ENCODE results near the gene EHMT2.

EHMT2 gene

DNA sequence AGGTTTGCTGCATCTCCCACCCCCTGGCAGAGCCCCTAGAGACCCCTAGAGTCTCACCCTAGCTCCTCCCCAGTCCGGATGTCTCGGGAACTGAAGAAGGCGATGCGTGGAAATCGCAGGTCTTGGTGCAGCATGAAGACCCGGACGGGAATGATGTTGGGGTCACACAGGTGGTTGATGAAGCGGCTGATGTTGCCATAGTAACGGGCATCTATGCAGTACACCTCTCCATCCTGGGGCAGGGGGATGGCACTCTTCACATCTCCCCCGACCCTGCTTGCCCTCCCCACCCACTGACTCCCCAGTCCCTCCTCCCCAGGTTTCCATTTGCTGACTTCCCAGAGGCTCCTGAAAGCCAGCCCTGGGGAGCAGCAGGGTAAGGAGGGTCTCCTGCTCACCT lies 16.9 kb downstream of the EHMT2 start:
- Histone ChIP-seq H3K9me3 (ENCODE audit: control insufficient read depth, low read length) (no peaks in the 10 kb centered on the region), H3K27ac (ENCODE audit: insufficient read depth, low read depth, low read length, poor library complexity, severe bottlenecking) (no peak overlapping the region), H3K27me3 (ENCODE audit: control insufficient read depth, insufficient read depth, low read length, poor library complexity, severe bottlenecking) (no peaks in the 10 kb centered on the region), H3K4me1 (ENCODE audit: control insufficient read depth, insufficient read depth, low read length) (no peaks in the 10 kb centered on the region), H3K36me3 (ENCODE audit: control insufficient read depth, insufficient read depth, low read length) (peaks cover 39% of the 10 kb centered on the region), H3K4me3 (ENCODE audit: insufficient read depth, low read depth, low read length) (no peak overlapping the region)
- WGBS, 2 experiments: 95 to 96% methylated on average over 10 of the region's 10 CpGs

DNA sequence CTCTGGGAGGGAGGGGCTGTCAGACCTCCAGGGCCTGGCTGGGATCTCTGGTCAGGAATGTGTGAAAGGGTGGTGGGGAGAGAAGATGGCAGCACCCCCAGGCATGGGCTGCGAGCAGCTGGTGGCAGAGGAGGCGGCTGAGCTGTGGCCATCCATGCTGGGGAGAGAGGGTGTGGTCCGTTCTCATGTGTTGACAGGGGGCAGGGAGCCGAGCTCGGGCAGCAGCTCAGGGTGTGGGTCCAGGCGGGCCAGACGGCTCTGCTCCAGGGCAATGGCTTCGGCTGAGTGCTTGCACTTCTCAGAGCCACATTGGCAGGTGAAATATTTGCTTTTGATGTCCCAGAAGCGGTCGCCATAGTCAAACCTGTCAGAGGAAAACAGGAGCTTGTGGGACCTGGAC lies 17.6 kb downstream of the EHMT2 start:
- no peak overlapping the region for H3K27ac ChIP-seq (ENCODE audit: insufficient read depth, low read depth, low read length, poor library complexity, severe bottlenecking)
- H3K9me3 ChIP-seq (ENCODE audit: control insufficient read depth, low read length): no peaks in the 10 kb centered on the region
- 92 to 94% methylated on average over 10 of the region's 10 CpGs for WGBS, 2 experiments
- H3K4me3 ChIP-seq (ENCODE audit: insufficient read depth, low read depth, low read length): no peak overlapping the region
- peaks cover 34% of the 10 kb centered on the region for H3K36me3 ChIP-seq (ENCODE audit: control insufficient read depth, insufficient read depth, low read length)
- no peaks in the 10 kb centered on the region for H3K4me1 ChIP-seq (ENCODE audit: control insufficient read depth, insufficient read depth, low read length)
- no peaks in the 10 kb centered on the region for H3K27me3 ChIP-seq (ENCODE audit: control insufficient read depth, insufficient read depth, low read length, poor library complexity, severe bottlenecking)

DNA sequence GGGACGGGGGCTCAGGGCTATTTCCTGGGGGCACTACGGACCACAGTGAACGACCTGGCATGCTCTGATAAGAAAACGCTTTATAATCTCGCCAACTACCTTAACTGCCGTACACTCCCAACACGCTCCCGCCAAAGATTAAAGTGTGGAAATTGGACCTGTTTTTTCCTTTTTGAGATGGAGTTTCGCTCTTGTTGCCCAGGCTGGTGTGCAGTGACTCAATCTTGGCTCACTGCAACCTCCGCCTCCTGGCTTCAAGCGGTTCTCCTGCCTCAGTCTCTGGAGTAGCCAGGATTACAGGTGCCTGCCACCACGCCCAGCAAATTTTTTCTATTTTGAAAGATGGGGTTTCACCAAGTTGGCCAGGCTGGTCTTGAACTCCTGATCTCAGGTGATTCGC lies 18.4 kb downstream of the EHMT2 start:
- no peak overlapping the region for H3K27ac ChIP-seq (ENCODE audit: insufficient read depth, low read depth, low read length, poor library complexity, severe bottlenecking)
- peaks cover 27% of the 10 kb centered on the region for H3K36me3 ChIP-seq (ENCODE audit: control insufficient read depth, insufficient read depth, low read length)
- no peaks in the 10 kb centered on the region for H3K9me3 ChIP-seq (ENCODE audit: control insufficient read depth, low read length)
- H3K4me1 ChIP-seq (ENCODE audit: control insufficient read depth, insufficient read depth, low read length): no peaks in the 10 kb centered on the region
- no peak overlapping the region for H3K4me3 ChIP-seq (ENCODE audit: insufficient read depth, low read depth, low read length)
- H3K27me3 ChIP-seq (ENCODE audit: control insufficient read depth, insufficient read depth, low read length, poor library complexity, severe bottlenecking): no peaks in the 10 kb centered on the region
- 89 to 92% methylated on average over 13 of the region's 13 CpGs for WGBS, 2 experiments

DNA sequence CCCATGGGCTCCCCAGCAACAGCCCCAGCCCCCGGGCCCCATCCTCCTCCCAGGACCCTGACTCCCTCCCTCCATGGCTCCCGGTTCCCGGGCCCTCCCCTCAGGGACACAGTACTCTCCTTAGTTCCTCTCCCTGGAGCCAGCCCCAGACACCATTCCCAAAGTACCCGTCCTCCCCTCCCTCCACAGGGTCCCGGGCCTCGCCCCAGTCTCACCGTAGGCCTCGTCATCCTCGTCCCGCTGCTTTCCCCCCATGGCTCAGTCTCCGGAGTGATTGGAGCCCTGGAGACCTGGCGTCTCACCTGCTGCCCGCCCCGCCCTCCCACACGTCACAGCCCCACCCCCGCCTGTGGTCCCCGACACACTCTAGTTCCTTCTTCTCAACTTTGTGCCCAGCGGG lies 18.8 kb downstream of the EHMT2 start, which contains the start of gene SLC44A4:
Gene SLC44A4, minus strand, starts transcription at position 272 of the 400 bp plus-strand sequence. Its CDS starts 17 bp downstream, at position 255.
- H3K4me1 ChIP-seq (ENCODE audit: control insufficient read depth, insufficient read depth, low read length): no peaks in the 10 kb centered on the region
- no peaks in the 10 kb centered on the region for H3K27me3 ChIP-seq (ENCODE audit: control insufficient read depth, insufficient read depth, low read length, poor library complexity, severe bottlenecking)
- H3K4me3 ChIP-seq (ENCODE audit: insufficient read depth, low read depth, low read length): no peak within 1 kb of the TSS
- H3K9me3 ChIP-seq (ENCODE audit: control insufficient read depth, low read length): no peaks in the 10 kb centered on the region
- no peak within 1 kb of the TSS for H3K27ac ChIP-seq (ENCODE audit: insufficient read depth, low read depth, low read length, poor library complexity, severe bottlenecking)
- WGBS, 2 experiments: 64 to 66% methylated on average over 18 of the region's 18 CpGs
- H3K36me3 ChIP-seq (ENCODE audit: control insufficient read depth, insufficient read depth, low read length): peaks cover 23% of the 10 kb centered on the region

DNA sequence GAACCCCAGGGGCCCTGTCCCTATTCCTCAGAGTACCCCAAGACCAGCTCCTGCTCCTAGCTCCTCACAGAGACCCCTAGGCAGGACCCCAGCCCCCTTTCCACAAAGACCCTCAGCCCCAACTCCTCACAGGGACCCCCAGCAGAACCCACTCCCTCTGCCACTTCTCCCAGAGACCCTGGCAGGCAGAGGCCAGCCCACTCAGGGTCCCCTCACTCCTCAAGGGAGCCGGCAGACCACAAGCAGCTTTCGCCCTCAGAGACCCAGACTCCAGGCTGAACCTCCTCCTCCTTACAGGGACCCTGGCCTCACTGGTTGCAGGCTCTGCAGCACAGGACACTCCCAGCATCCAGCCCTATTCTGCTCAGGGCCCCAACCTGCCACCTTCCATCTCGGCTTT lies 19.3 kb downstream of the EHMT2 start:
- Histone ChIP-seq H3K9me3 (ENCODE audit: control insufficient read depth, low read length) (no peaks in the 10 kb centered on the region), H3K27ac (ENCODE audit: insufficient read depth, low read depth, low read length, poor library complexity, severe bottlenecking) (no peak overlapping the region), H3K4me1 (ENCODE audit: control insufficient read depth, insufficient read depth, low read length) (no peaks in the 10 kb centered on the region), H3K4me3 (ENCODE audit: insufficient read depth, low read depth, low read length) (no peak overlapping the region), H3K36me3 (ENCODE audit: control insufficient read depth, insufficient read depth, low read length) (peaks cover 17% of the 10 kb centered on the region), H3K27me3 (ENCODE audit: control insufficient read depth, insufficient read depth, low read length, poor library complexity, severe bottlenecking) (no peaks in the 10 kb centered on the region)
- WGBS, 2 experiments: 79 to 84% methylated on average over 3 of the region's 3 CpGs

DNA sequence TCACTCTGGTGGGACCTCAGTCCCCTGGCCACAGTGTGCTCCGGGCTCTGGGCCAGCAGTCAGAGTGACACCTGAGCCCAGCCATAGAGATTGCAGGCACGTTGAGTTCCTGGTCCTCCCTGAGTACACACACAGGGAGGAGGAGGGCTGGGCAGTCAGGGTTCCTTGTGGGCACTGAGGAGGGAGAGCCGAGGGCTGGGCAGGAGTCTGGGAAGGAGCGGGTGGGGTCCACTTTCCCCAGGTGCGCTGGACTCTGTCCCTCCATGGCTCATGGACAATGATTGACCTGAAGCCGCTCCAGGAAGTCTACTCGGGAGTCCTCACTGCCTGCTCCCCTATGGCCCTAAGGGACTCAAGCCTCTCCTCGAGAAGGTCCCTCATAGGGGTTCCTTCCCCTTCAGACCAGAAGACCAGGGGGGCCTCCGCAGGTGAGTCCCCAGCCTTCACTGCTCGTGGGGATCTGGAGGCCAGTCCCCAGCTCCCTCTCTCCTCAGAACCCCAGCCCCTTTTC lies 19.8 kb downstream of the EHMT2 start:
- WGBS, 2 experiments: 83 to 86% methylated on average over 10 of the region's 10 CpGs
- Histone ChIP-seq H3K36me3 (ENCODE audit: control insufficient read depth, insufficient read depth, low read length) (peaks cover 14% of the 10 kb centered on the region), H3K9me3 (ENCODE audit: control insufficient read depth, low read length) (no peaks in the 10 kb centered on the region), H3K4me3 (ENCODE audit: insufficient read depth, low read depth, low read length) (no peak overlapping the region), H3K27me3 (ENCODE audit: control insufficient read depth, insufficient read depth, low read length, poor library complexity, severe bottlenecking) (no peaks in the 10 kb centered on the region), H3K4me1 (ENCODE audit: control insufficient read depth, insufficient read depth, low read length) (no peaks in the 10 kb centered on the region), H3K27ac (ENCODE audit: insufficient read depth, low read depth, low read length, poor library complexity, severe bottlenecking) (no peak overlapping the region)

DNA sequence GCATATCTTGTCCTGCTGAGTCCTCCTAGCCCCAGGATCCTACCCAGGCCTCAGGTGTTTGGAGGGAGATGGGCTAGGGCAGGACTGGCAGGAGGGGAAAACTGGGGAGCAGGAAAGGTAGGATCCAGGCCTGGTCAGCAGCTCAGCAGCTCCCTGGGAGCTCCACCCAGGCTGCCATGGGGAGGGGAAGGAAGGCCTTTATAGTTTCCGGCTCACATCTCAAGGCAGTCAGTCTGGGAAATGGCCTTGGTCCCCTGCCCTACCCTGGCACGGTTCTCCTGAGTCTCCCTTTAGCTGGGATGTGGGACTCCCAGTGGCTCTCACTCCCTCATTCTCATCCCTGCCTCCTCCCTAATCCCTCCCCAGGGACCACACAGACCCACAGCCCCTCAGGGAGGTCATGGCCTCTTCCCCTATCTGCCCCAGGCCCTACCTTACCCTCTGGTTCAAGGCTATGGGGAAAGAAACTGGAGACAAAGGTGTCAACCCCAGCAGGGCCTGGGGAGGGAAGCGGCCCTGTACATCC lies 20.3 kb downstream of the EHMT2 start:
- H3K9me3 ChIP-seq (ENCODE audit: control insufficient read depth, low read length): no peaks in the 10 kb centered on the region
- H3K27ac ChIP-seq (ENCODE audit: insufficient read depth, low read depth, low read length, poor library complexity, severe bottlenecking): no peak overlapping the region
- H3K4me1 ChIP-seq (ENCODE audit: control insufficient read depth, insufficient read depth, low read length): no peaks in the 10 kb centered on the region
- WGBS, 2 experiments: 86 to 90% methylated on average over 3 of the region's 3 CpGs
- no peaks in the 10 kb centered on the region for H3K27me3 ChIP-seq (ENCODE audit: control insufficient read depth, insufficient read depth, low read length, poor library complexity, severe bottlenecking)
- H3K4me3 ChIP-seq (ENCODE audit: insufficient read depth, low read depth, low read length): no peak overlapping the region
- peaks cover 14% of the 10 kb centered on the region for H3K36me3 ChIP-seq (ENCODE audit: control insufficient read depth, insufficient read depth, low read length)

DNA sequence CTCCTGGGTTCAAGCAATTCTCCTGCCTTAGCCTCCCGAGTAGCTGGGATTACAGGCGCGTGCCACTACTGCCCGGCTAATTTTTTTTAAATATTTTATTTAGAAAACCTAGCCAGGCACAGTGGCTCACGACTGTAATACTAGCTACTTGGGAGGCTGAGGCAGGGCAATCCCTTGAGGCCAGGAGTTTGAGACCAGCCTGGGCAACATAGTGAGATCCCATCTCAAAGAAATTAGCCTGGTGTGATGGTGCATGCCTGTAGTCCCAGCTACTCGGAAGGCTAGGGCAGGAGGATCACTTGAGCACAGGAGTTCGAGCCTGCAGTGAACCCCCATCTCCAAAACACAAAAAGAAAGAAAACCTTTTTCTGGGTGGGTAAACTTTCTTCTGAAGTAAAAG lies 21.1 kb downstream of the EHMT2 start:
- Histone ChIP-seq H3K4me3 (ENCODE audit: insufficient read depth, low read depth, low read length) (no peak overlapping the region), H3K27ac (ENCODE audit: insufficient read depth, low read depth, low read length, poor library complexity, severe bottlenecking) (no peak overlapping the region), H3K4me1 (ENCODE audit: control insufficient read depth, insufficient read depth, low read length) (no peaks in the 10 kb centered on the region), H3K36me3 (ENCODE audit: control insufficient read depth, insufficient read depth, low read length) (peaks cover 10% of the 10 kb centered on the region), H3K27me3 (ENCODE audit: control insufficient read depth, insufficient read depth, low read length, poor library complexity, severe bottlenecking) (no peaks in the 10 kb centered on the region), H3K9me3 (ENCODE audit: control insufficient read depth, low read length) (no peaks in the 10 kb centered on the region)
- WGBS, 2 experiments: 89 to 95% methylated on average over 7 of the region's 7 CpGs

DNA sequence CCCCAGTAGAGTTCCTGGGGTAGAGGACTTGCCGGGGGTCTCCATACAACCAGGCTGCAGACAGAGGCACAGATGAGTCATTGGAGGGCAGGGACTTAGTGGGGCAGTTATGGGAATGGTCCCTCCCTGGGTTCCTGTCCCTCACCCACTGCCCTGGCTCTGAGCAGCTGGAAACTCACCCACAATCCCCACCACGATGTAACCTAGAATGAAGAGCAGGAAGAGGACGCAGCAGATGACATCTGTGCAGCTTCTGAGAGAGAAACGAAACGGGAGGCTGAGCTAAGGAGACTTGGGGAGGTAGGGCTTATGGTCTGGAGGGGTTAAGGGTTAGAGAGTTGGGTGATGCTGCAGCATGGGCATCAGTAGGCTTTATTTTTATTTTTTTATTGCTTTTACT lies 21.6 kb downstream of the EHMT2 start:
- Histone ChIP-seq H3K4me1 (ENCODE audit: control insufficient read depth, insufficient read depth, low read length) (peaks cover 5% of the 10 kb centered on the region), H3K4me3 (ENCODE audit: insufficient read depth, low read depth, low read length) (no peak overlapping the region), H3K27me3 (ENCODE audit: control insufficient read depth, insufficient read depth, low read length, poor library complexity, severe bottlenecking) (no peaks in the 10 kb centered on the region), H3K36me3 (ENCODE audit: control insufficient read depth, insufficient read depth, low read length) (peaks cover 6% of the 10 kb centered on the region), H3K9me3 (ENCODE audit: control insufficient read depth, low read length) (no peaks in the 10 kb centered on the region), H3K27ac (ENCODE audit: insufficient read depth, low read depth, low read length, poor library complexity, severe bottlenecking) (no peak overlapping the region)
- WGBS, 2 experiments: 83 to 86% methylated on average over 5 of the region's 5 CpGs

DNA sequence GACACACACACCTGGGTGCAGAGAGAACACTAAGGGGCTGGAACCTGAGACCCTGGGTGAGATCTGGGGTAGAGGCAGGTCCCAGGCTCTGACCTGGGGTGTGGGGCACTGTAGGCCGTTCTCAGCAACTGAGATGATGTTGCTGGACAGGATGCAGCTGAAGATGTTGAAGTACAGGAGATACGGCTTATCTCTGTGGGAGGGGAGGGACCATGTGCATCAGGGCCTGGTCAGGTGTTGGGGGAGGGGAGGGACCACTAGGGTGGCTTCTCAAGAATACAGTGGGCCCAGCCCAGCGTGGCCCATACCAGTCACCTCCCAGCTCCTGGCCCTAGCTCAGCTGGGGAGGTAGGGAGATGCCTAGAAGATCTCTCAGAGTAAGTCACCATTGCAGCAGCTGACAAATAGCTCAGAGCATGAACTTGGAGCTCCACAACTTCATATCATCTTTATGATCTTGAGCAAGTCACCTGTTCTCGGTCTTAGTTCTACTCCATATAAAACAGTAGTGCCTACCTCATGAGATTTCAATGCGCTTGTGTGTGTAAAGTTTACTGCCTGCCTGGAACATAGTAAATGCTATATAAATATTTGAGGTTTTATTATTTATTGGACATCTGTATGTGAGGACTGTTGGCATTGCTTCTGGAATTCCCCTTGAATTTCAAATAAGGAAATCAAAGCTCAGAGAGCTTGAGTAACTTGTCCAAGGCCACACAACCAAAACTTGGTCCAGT lies 22.5 kb downstream of the EHMT2 start:
- no peak overlapping the region for H3K4me3 ChIP-seq (ENCODE audit: insufficient read depth, low read depth, low read length)
- H3K9me3 ChIP-seq (ENCODE audit: control insufficient read depth, low read length): no peaks in the 10 kb centered on the region
- no peaks in the 10 kb centered on the region for H3K27me3 ChIP-seq (ENCODE audit: control insufficient read depth, insufficient read depth, low read length, poor library complexity, severe bottlenecking)
- H3K4me1 ChIP-seq (ENCODE audit: control insufficient read depth, insufficient read depth, low read length): peaks cover 8% of the 10 kb centered on the region
- no peak overlapping the region for H3K27ac ChIP-seq (ENCODE audit: insufficient read depth, low read depth, low read length, poor library complexity, severe bottlenecking)
- H3K36me3 ChIP-seq (ENCODE audit: control insufficient read depth, insufficient read depth, low read length): no peaks in the 10 kb centered on the region
- whole genome bisulfite sequencing, 2 experiments: 94 to 95% methylated on average over 5 of the region's 5 CpGs
